GM18499 (cell line): ENCODE results near the gene ADCY9.

Source experiments
- ATAC-seq: cut with Tn5 transposase; IDR thresholded peaks from one replicate; pipeline ENCODE4 v1.9.1; 2021; ENCODE audit warnings: moderate number of reproducible peaks; ENCODE audit not compliant: insufficient read depth, unreplicated experiment

ADCY9 gene

DNA sequence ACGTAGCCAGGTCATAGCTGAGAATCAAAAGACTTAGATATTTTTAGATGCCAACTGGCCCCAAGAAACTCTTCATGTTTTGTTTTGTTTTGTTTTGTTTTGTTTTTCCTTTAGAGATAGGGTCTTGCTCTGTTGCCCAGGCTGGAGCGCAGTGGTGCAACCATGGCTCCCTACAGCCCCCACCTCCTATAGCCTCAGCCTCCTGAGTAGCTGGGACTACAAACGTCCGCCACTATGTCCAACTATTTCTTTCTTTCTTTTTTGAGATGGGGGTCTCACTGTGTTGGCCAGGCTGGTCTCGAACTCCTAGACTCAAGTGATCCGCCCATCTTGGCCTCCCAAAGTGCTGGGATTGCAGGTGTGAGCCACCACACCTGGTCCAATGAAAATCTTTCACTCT, 107.1 kb downstream of the ADCY9 start:
- no peak for ATAC-seq

DNA sequence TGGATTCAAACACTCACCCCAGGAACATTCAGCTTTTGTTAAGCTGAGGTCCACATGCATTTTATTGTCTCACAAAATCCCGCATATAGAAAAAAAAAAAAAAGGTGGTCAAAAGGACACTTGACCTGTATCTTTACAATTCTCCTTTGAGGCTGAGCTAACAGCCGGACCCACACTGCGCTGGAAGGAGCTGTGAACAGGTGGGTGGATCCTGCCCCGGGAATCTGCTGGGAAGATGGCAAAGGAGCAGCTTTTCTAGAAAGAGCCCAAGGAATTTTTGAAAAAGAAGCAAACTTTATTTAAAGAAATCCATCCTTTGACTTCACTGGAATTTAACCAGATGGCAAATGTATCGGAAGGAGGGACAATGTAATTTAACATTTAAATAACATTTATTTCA, 108.1 kb downstream of the ADCY9 start:
- no peak for ATAC-seq

GRCh38 chr16:4006397-4006999, 109.7 kb downstream of the ADCY9 start:
- ATAC-seq = no peak

GRCh38 chr16:4005731-4006130, 110.5 kb downstream of the ADCY9 start:
- no peak for ATAC-seq

DNA sequence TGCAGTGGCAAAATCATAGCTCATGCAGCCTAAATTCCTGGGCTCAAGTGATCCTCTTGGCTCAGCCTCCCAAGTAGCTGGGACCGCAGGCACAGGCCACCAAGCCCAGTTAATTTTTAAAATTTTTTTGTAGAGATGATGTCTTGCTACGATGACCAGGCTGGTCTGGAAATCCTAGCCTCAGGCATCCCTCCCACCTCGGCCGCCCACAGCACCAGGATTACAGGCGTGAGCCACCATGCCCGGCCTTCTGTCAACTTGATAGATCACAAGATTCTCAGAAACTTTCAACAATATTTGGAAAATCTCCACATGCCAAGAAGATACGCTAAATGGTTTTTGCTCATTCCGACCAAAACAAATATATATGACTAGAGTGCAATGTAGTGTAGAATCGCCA, 111.0 kb downstream of the ADCY9 start:
- no peak for ATAC-seq

DNA sequence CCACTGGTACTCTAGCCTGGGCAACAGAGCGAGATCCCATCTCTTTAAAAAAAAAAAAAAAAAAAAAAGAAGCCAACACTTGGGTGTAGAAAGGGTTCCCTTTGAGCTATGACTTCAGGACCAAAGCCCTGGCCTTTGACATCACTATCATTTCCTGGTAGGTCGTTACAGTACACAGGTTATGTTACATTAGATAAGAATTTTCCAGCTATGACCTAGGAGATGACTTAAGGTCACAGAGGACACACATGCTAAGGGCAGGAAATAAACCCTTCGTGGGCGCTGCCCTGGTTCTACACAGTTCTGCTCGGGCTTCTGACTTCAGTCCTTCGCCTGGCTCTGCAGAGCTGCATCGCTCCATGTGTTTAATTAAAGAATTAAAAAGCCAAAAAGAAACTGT, 112.0 kb downstream of the ADCY9 start:
- no peak for ATAC-seq

- ATAC-seq = no peak
Measured at GRCh38 chr16:4003576-4003975, 112.7 kb downstream of the ADCY9 start.

- ATAC-seq = no peak
Measured at GRCh38 chr16:4003166-4003565, 113.1 kb downstream of the ADCY9 start.

DNA sequence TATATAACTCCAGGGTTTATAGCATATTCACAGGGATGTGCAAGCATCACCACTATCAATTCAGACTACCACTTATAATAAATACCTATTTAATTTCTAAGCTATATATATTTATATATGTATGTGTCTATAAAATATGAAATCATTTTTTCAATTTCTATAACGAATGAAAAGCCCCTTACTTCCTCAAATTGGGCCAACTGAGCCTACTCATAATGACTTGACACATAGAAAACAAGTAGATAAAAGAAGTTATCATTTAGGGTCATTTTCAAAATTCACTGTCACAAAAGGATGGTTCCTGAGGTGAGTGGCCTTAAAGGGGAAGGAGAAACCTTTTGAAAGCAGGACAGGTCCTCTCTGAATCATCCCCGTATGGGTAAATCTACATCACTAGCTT, 114.1 kb downstream of the ADCY9 start:
- no peak for ATAC-seq

DNA sequence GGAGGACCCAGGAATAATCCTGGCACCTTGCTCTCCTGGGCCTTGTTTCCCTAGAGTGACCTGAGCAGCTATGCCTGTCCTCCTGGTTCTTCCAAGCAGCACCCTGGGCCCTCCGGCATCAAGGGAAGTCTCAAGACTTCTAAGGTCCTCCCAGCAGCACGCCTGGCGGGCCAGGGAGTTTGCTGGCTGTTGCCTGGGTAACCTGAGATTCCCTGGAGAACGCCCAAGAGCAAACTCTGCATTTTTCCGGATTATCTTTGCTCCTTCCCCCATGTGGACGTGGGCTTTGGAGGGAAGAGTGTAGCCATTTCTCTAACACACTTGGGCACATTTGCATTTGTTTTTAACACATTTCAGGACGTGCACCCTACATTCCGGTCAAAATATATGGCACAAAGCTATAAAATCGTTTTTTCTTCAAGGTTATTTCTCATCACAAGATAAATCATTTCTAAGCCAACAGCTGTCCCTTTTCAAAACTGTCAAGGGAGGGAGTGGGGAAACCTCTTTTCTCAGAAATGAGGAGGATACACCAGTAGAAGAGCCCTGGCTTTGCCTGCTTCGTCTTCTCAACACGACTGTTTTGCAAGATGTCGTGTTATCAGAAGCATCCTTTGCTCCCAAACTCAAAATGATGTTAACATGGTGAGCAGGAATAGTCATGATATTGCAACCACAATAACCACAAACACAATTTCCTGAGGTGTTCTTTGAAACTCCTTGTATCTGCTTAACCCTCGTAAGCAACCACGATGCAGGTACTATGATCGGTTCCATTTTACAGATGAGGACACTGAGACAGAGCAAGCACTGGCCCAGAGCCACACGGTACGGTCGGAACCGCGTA, 116.5 kb downstream of the ADCY9 start:
- ATAC-seq = no peak

DNA sequence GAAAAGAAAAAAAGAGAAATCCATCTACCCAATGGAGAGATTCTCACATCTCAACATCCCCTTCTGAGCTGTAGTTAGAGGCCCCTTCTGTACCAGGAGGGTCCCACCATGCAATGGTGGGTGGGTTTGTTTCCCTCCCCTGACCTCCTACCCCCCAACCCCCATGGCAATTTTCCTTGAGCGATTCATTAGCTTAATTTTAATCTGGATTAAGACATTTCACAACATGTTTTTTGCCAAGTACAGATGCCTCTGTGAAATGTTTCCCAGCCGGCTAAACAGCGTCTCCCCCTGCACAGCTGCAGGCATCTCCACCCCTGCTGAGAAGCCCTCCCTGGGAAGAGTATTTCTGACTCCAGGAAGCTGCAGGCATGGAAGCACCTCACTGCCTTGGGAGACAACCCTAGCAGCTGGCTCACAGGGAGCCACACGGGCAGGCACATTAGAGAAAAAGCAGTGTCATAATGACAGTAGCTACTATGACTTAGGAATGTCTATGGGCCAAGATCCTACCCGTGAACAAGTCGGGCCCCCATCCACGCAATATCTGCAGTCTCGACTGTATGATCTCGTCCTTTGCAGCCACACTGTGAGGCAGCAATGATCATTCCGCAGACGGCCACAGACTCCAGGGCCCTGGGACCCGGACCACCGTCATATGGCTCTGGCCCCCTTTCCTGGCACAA, 117.3 kb downstream of the ADCY9 start:
- no peak for ATAC-seq

DNA sequence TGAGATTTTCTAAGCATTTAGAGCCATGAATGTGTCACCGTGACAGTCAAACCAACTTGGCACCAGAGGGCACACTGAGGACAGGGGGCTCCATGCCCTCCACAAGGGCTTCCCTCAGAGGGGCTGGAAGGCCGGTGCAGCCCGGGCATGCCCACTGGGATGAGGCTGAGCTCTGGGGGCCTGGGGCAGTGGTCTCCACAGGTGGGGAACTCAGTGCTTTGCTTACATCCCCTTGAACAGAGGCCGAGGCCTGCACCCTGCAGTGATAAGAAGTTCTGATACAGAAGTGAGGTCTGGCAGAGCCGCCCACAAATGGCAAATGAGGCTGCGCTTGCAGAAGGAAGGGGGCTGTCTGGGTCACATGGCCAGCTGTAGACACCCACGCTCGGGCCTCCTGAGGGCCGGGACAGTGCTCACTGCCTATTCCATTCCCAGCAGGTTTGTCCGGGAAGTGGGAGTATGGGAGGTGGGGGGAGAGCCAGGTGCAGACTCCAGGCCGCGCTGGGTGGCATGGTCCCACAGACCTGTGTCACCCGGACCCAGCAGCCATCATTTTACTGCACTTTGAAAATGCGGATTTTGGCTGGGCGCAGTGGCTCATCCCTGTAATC, 118.9 kb downstream of the ADCY9 start:
- no peak for ATAC-seq

DNA sequence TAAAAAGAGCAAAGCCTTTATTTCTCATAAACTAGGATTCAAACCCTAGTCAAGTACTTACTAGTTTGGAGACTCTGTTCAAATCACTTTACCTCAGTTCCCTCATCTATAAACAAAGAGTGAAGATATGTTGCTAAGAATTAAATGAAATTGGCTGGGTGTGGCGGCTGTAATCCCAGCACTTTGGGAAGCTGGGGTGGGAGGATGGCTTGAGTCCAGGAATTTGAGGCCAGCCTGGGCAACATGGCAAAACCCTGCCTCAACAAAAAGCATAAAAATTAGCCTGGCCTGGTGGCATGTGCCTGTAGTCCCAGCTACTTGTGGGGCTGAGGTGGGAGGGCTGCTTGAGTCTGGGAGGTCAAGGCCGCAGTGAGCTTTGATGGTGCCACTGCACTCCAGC, 121.2 kb downstream of the ADCY9 start:
- no peak for ATAC-seq

- ATAC-seq = no peak
Measured at GRCh38 chr16:3993052-3993785, 123.0 kb downstream of the ADCY9 start.

DNA sequence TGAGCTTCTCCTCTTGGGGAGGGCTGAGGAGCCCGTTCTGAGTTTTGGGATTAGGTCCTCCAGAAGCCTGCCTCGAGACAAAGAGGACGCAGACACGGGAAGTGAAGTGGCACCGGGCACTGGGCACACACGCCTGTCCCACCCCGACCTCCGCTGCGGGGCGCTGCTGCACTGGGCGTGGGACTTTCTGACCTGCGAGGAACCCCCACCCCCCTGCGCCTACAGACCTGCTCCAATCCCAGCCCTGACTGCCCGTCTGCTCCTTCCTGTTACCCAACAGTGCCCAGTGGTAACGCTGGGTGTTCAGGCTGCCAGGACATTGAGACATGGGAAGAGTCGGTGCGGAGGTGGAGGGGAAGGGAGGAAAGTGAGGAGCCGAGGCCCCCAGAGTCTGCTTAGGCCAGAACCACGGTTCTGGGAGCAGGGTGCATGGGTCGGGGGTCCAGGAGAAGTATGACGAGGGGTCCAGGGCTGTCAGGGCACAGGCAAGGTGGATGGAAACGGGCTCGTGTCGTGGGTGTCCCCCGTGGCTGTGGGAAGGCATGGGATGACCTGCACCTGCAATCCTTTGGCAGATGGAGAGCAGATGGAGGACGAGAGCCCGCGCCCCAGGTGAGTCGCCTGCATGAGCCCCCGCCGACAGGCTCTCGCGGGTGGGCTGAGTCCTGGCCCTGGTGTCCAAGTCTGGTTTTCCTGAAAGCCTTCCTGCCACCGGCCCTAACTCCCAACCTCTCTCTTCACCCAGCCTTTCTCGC, 123.8 kb downstream of the ADCY9 start:
- ATAC-seq = no peak

GRCh38 chr16:3988824-3989223, 127.4 kb downstream of the ADCY9 start:
- ATAC-seq = no peak

GRCh38 chr16:3988011-3988410, 128.2 kb downstream of the ADCY9 start:
- ATAC-seq = no peak

GRCh38 chr16:3987231-3987630, 129.0 kb downstream of the ADCY9 start:
- ATAC-seq = no peak

GRCh38 chr16:3986235-3986544, 130.1 kb downstream of the ADCY9 start:
- ATAC-seq = no peak
